ENCODE measurements around the gene LRP1. TPM values are rescaled to one million over a fixed set of nuclear protein-coding genes. Genes with fewer than 3 reads are reported as not detected.
A peak's percentile ranks its signal among the peaks of the same experiment; 100 is the strongest.

Gene LRP1
- total RNA-seq, 1 donor from 2014 or later, result 138 TPM

- Mint-ChIP-seq H3K36me3 (peaks cover 27% of the 10 kb centered on the region), H3K4me3 (no peak overlapping the region), H3K27me3 (no peaks in the 10 kb centered on the region), H3K27ac (no peak overlapping the region), H3K4me1 (ENCODE audit: unreplicated experiment) (peaks cover 19% of the 10 kb centered on the region), H3K9me3 (no peaks in the 10 kb centered on the region)
- TF ChIP-seq CTCF (conservative IDR thresholded peaks at IDR 0.05), result no peak
- DNase-seq (ENCODE audit: extremely low spot score, unreplicated experiment), result no peak
Measured at GRCh38 chr12:57169969-57170368, 41.7 kb downstream of the LRP1 start.

- no peak overlapping the region for H3K4me3 Mint-ChIP-seq
- H3K9me3 Mint-ChIP-seq, result no peaks in the 10 kb centered on the region
- H3K27ac Mint-ChIP-seq, result peak overlapping the region; percentile 57
- no peak for DNase-seq (ENCODE audit: extremely low spot score, unreplicated experiment)
- H3K36me3 Mint-ChIP-seq, result peaks cover 24% of the 10 kb centered on the region
- no peaks in the 10 kb centered on the region for H3K27me3 Mint-ChIP-seq
- TF ChIP-seq CTCF (conservative IDR thresholded peaks at IDR 0.05), result no peak
- H3K4me1 Mint-ChIP-seq (ENCODE audit: unreplicated experiment), result peaks cover 19% of the 10 kb centered on the region
Measured at GRCh38 chr12:57170408-57170807, 42.1 kb downstream of the LRP1 start.

- DNase-seq (ENCODE audit: extremely low spot score, unreplicated experiment), result no peak
- peaks cover 19% of the 10 kb centered on the region for H3K4me1 Mint-ChIP-seq (ENCODE audit: unreplicated experiment)
- no peaks in the 10 kb centered on the region for H3K27me3 Mint-ChIP-seq
- H3K4me3 Mint-ChIP-seq, result no peak overlapping the region
- no peaks in the 10 kb centered on the region for H3K9me3 Mint-ChIP-seq
- H3K36me3 Mint-ChIP-seq, result peaks cover 24% of the 10 kb centered on the region
- TF ChIP-seq CTCF (conservative IDR thresholded peaks at IDR 0.05), result no peak
- peak overlapping the region; percentile 57 for H3K27ac Mint-ChIP-seq
Measured at GRCh38 chr12:57170927-57171326, 42.6 kb downstream of the LRP1 start.

- Mint-ChIP-seq H3K27ac (peak overlapping the region; percentile 57), H3K4me3 (no peak overlapping the region), H3K27me3 (no peaks in the 10 kb centered on the region), H3K9me3 (no peaks in the 10 kb centered on the region), H3K36me3 (peaks cover 20% of the 10 kb centered on the region), H3K4me1 (ENCODE audit: unreplicated experiment) (peaks cover 19% of the 10 kb centered on the region)
- DNase-seq (ENCODE audit: extremely low spot score, unreplicated experiment), result no peak
- TF ChIP-seq CTCF (conservative IDR thresholded peaks at IDR 0.05), result no peak
Measured at GRCh38 chr12:57171668-57172067, 43.4 kb downstream of the LRP1 start.

GRCh38 chr12:57173089-57173488 lies 44.8 kb downstream of the LRP1 start:
- Mint-ChIP-seq H3K4me3 (no peak overlapping the region), H3K27ac (peak overlapping the region; percentile 40), H3K9me3 (no peaks in the 10 kb centered on the region), H3K27me3 (no peaks in the 10 kb centered on the region), H3K36me3 (peaks cover 20% of the 10 kb centered on the region), H3K4me1 (ENCODE audit: unreplicated experiment) (peaks cover 19% of the 10 kb centered on the region)
- TF ChIP-seq CTCF (conservative IDR thresholded peaks at IDR 0.05), result peak; percentile 72
- DNase-seq (ENCODE audit: extremely low spot score, unreplicated experiment), result no peak

- no peaks in the 10 kb centered on the region for H3K9me3 Mint-ChIP-seq
- peaks cover 19% of the 10 kb centered on the region for H3K4me1 Mint-ChIP-seq (ENCODE audit: unreplicated experiment)
- no peaks in the 10 kb centered on the region for H3K27me3 Mint-ChIP-seq
- no peak overlapping the region for H3K27ac Mint-ChIP-seq
- H3K36me3 Mint-ChIP-seq, result peaks cover 24% of the 10 kb centered on the region
- DNase-seq (ENCODE audit: extremely low spot score, unreplicated experiment), result no peak
- H3K4me3 Mint-ChIP-seq, result no peak overlapping the region
- TF ChIP-seq CTCF (conservative IDR thresholded peaks at IDR 0.05), result no peak
Measured at GRCh38 chr12:57173683-57174082, 45.4 kb downstream of the LRP1 start.
